ENCODE results near the gene UBE2D2.

GRCh38 chr5:139634028-139634325 lies 72.8 kb downstream of the UBE2D2 start:
- no peak for TF ChIP-seq POLR2A (IDR thresholded peaks at IDR 0.05; ENCODE audit: low read depth)
- TF ChIP-seq POLR2AphosphoS5 (IDR thresholded peaks at IDR 0.05): no peak
- no peak for TF ChIP-seq CTCF (IDR thresholded peaks at IDR 0.05)

All from esophagus muscularis mucosa (tissue), 3 donors.